Activated T-cell treated with anti-CD3 and anti-CD28 coated beads, Interleukin-2, amount 50 U/mL, for 72 hours (primary cell): ENCODE results near the gene SKAP1. TPM values are rescaled to one million over a fixed set of nuclear protein-coding genes. Genes with fewer than 3 reads are reported as not detected.

Experiments
- ATAC-seq, 2 donors: fragments of 150-1000 bp; cut with Tn5 transposase; replicated peaks in 1 of 2; 2 replicates each; pipeline ENCODE4 v1.10.0; 2021; ENCODE audit warnings: moderate library complexity in 2 of 2, mild to moderate bottlenecking in 1 of 2
- DNase-seq, 2 donors: peaks; one replicate each; pipeline ENCODE4 v3.0.0; 2021 to 2022; ENCODE audit warnings: mixed read lengths in 1 of 2
- H3K27ac Mint-ChIP-seq: one replicate; pipeline ENCODE4 v1.8.0; 2022; ENCODE audit warnings: mild to moderate bottlenecking, moderate library complexity, mixed read lengths
- H3K27me3 Mint-ChIP-seq: one replicate; pipeline ENCODE4 v1.8.0; 2022; ENCODE audit warnings: low read depth, mixed read lengths
- H3K36me3 Mint-ChIP-seq, 2 donors: one replicate each; pipeline ENCODE4 v1.8.0; 2022; ENCODE audit warnings: mixed read lengths in 2 of 2, mild to moderate bottlenecking in 1 of 2; ENCODE audit not compliant: insufficient read depth in 2 of 2
- H3K4me1 Mint-ChIP-seq: one replicate; pipeline ENCODE4 v1.8.0; 2022; ENCODE audit warnings: low read depth, mixed read lengths
- H3K4me3 Mint-ChIP-seq, 2 donors: one replicate each; pipeline ENCODE4 v1.8.0; 2022; ENCODE audit warnings: mild to moderate bottlenecking in 2 of 2, mixed read lengths in 2 of 2, moderate library complexity in 2 of 2
- H3K9me3 Mint-ChIP-seq, 2 donors: one replicate each; pipeline ENCODE4 v1.8.0; 2022; ENCODE audit warnings: mixed read lengths in 2 of 2
- total RNA-seq, 2 donors: library from RNA; stranded (reverse); gene quantifications; one replicate each; pipeline ENCODE4 v1.2.3, GENCODE V29; 2022

Gene SKAP1
- total RNA-seq, 2 donors from 2014 or later, result 96.6 to 108 TPM

- Mint-ChIP-seq H3K4me3 (no peak overlapping the region), H3K27me3 (no peaks in the 10 kb centered on the region), H3K27ac (no peak overlapping the region), H3K9me3 (no peaks in the 10 kb centered on the region), H3K4me1 (no peaks in the 10 kb centered on the region), H3K36me3 (peaks cover 0 to 2% of the 10 kb centered on the region in 2 donors)
- ATAC-seq (no peak), DNase-seq (no peak)
These were observed 274.0 kb downstream of the SKAP1 start for GRCh38 chr17:48155889-48156611.

GRCh38 chr17:48153691-48154358 is 276.2 kb downstream of the SKAP1 start:
- Mint-ChIP-seq H3K27ac (no peak overlapping the region), H3K36me3 (peaks cover 0 to under 1% of the 10 kb centered on the region in 2 donors), H3K9me3 (no peaks in the 10 kb centered on the region), H3K4me3 (no peak overlapping the region), H3K27me3 (no peaks in the 10 kb centered on the region), H3K4me1 (no peaks in the 10 kb centered on the region)
- ATAC-seq (peak in 1 of 2 donors; percentile 34), DNase-seq (no peak)

GRCh38 chr17:48152289-48152688 is 277.7 kb downstream of the SKAP1 start:
- H3K4me1 Mint-ChIP-seq, result no peaks in the 10 kb centered on the region
- H3K27ac Mint-ChIP-seq, result no peak overlapping the region
- H3K27me3 Mint-ChIP-seq, result no peaks in the 10 kb centered on the region
- no peaks in the 10 kb centered on the region for H3K36me3 Mint-ChIP-seq
- no peaks in the 10 kb centered on the region for H3K9me3 Mint-ChIP-seq
- DNase-seq (no peak), ATAC-seq (no peak)
- no peak overlapping the region for H3K4me3 Mint-ChIP-seq

GRCh38 chr17:48151220-48151619 is 278.8 kb downstream of the SKAP1 start:
- no peaks in the 10 kb centered on the region for H3K4me1 Mint-ChIP-seq
- no peaks in the 10 kb centered on the region for H3K36me3 Mint-ChIP-seq
- H3K27ac Mint-ChIP-seq, result no peak overlapping the region
- H3K9me3 Mint-ChIP-seq, result no peaks in the 10 kb centered on the region
- DNase-seq (no peak), ATAC-seq (no peak)
- H3K4me3 Mint-ChIP-seq, result no peak overlapping the region
- H3K27me3 Mint-ChIP-seq, result no peaks in the 10 kb centered on the region

- H3K9me3 Mint-ChIP-seq, result no peaks in the 10 kb centered on the region
- no peak for DNase-seq
- no peaks in the 10 kb centered on the region for H3K36me3 Mint-ChIP-seq
- peak overlapping the region; percentile 54 for H3K27ac Mint-ChIP-seq
- H3K4me1 Mint-ChIP-seq, result peaks cover 6% of the 10 kb centered on the region
- ATAC-seq, result no peak
- H3K27me3 Mint-ChIP-seq, result no peaks in the 10 kb centered on the region
- H3K4me3 Mint-ChIP-seq, result no peak overlapping the region
These were observed 279.4 kb downstream of the SKAP1 start for GRCh38 chr17:48150597-48151001.

- ATAC-seq (no peak), DNase-seq (no peak)
- H3K9me3 Mint-ChIP-seq, result no peaks in the 10 kb centered on the region
- no peaks in the 10 kb centered on the region for H3K27me3 Mint-ChIP-seq
- no peaks in the 10 kb centered on the region for H3K36me3 Mint-ChIP-seq
- no peak overlapping the region for H3K4me3 Mint-ChIP-seq
- peaks cover 12% of the 10 kb centered on the region for H3K4me1 Mint-ChIP-seq
- no peak overlapping the region for H3K27ac Mint-ChIP-seq
These were observed 280.1 kb downstream of the SKAP1 start for GRCh38 chr17:48149787-48150463.

GRCh38 chr17:48148854-48149786 is 280.9 kb downstream of the SKAP1 start:
- no peaks in the 10 kb centered on the region for H3K27me3 Mint-ChIP-seq
- ATAC-seq, result no peak
- H3K27ac Mint-ChIP-seq, result no peak overlapping the region
- no peaks in the 10 kb centered on the region for H3K9me3 Mint-ChIP-seq
- no peak for DNase-seq
- no peak overlapping the region for H3K4me3 Mint-ChIP-seq
- H3K36me3 Mint-ChIP-seq, result no peaks in the 10 kb centered on the region
- peaks cover 12% of the 10 kb centered on the region for H3K4me1 Mint-ChIP-seq

- no peak for DNase-seq
- H3K36me3 Mint-ChIP-seq, result no peaks in the 10 kb centered on the region
- ATAC-seq, result no peak
- H3K27ac Mint-ChIP-seq, result no peak overlapping the region
- no peaks in the 10 kb centered on the region for H3K9me3 Mint-ChIP-seq
- H3K27me3 Mint-ChIP-seq, result no peaks in the 10 kb centered on the region
- H3K4me3 Mint-ChIP-seq, result no peak overlapping the region
- H3K4me1 Mint-ChIP-seq, result peaks cover 12% of the 10 kb centered on the region
These were observed 281.8 kb downstream of the SKAP1 start for GRCh38 chr17:48148029-48148770.

GRCh38 chr17:48144976-48145798 is 284.8 kb downstream of the SKAP1 start:
- Mint-ChIP-seq H3K27me3 (no peaks in the 10 kb centered on the region), H3K36me3 (peaks cover 0 to 3% of the 10 kb centered on the region in 2 donors), H3K4me3 (no peak overlapping the region), H3K9me3 (no peaks in the 10 kb centered on the region), H3K4me1 (peaks cover 15% of the 10 kb centered on the region), H3K27ac (no peak overlapping the region)
- no peak for ATAC-seq
- no peak for DNase-seq

- peaks cover 0 to 3% of the 10 kb centered on the region in 2 donors for H3K36me3 Mint-ChIP-seq
- no peak for ATAC-seq
- peaks cover 22% of the 10 kb centered on the region for H3K4me1 Mint-ChIP-seq
- H3K27me3 Mint-ChIP-seq, result no peaks in the 10 kb centered on the region
- no peak for DNase-seq
- H3K9me3 Mint-ChIP-seq, result no peaks in the 10 kb centered on the region
- no peak overlapping the region for H3K4me3 Mint-ChIP-seq
- H3K27ac Mint-ChIP-seq, result no peak overlapping the region
These were observed 285.8 kb downstream of the SKAP1 start for GRCh38 chr17:48144231-48144630.

- no peak overlapping the region for H3K4me3 Mint-ChIP-seq
- peaks cover 0 to 3% of the 10 kb centered on the region in 2 donors for H3K36me3 Mint-ChIP-seq
- H3K9me3 Mint-ChIP-seq, result no peaks in the 10 kb centered on the region
- DNase-seq (no peak), ATAC-seq (no peak)
- no peak overlapping the region for H3K27ac Mint-ChIP-seq
- peaks cover 22% of the 10 kb centered on the region for H3K4me1 Mint-ChIP-seq
- H3K27me3 Mint-ChIP-seq, result no peaks in the 10 kb centered on the region
These were observed 286.4 kb downstream of the SKAP1 start for GRCh38 chr17:48143629-48144028.
